PC-3 (cell line): ENCODE data around the gene SHTN1.

ENCODE experiments used
- EZH2 ChIP-seq: fragments of 300-600 bp; sonication (generic); IDR thresholded peaks from one replicate; pipeline ENCODE4 v1.6.1; 2017; ENCODE audit warnings: antibody characterized with exemption, mild to moderate bottlenecking, low read length; ENCODE audit not compliant: unreplicated experiment
- EZH2phosphoT487 ChIP-seq: fragments of 300-600 bp; sonication (generic); IDR thresholded peaks from 2 replicates; pipeline ENCODE4 v1.6.1; 2018; ENCODE audit warnings: mild to moderate bottlenecking, antibody characterized with exemption, low read length, borderline replicate concordance

GRCh38 chr10:116852246-116852645, 152.7 kb downstream of the SHTN1 start:
- TF ChIP-seq EZH2 (no peak), EZH2phosphoT487 (no peak)
